ENCODE results near the gene ZMYND8.

Gene ZMYND8

DNA sequence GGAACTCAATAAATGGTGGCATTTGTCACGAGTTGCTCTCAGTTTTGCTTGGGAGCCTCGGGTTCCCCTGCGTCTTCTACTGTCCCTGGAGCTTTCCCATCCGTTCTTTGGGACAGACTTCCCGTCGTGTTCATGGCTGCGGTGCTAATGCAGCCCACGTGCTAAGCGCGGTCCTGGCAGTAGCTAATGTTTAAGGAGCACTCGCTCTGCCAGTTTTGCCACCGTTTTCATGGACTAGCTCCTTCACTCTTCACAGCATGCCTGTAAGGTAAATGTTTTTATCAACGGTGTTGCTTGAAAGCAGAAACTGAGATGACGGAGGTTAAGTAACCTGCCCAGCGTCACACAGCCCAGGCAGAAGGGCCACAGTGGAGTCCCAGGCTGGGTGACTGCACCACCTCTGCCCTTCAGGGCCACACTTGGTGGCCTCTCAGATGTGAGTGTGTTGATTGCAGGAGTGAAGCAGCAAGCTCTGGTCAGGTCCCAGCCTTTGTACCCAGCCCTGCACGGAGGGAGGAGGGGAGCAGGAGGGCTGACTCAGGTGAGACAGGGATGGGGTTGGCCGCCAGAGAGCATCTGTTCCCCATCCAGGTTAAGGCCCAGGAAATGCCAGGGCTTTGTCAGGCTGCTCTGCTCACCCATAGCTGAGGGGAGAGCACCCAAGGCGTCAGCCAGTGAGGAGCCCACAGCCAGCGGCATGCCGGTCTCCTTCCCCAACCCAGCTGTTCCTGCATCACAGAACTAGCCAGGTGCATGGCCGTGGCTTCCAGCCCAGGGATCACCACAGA is 181.8 kb downstream of the ZMYND8 start:
- no peak for DNase-seq (ENCODE audit: low read depth)

DNA sequence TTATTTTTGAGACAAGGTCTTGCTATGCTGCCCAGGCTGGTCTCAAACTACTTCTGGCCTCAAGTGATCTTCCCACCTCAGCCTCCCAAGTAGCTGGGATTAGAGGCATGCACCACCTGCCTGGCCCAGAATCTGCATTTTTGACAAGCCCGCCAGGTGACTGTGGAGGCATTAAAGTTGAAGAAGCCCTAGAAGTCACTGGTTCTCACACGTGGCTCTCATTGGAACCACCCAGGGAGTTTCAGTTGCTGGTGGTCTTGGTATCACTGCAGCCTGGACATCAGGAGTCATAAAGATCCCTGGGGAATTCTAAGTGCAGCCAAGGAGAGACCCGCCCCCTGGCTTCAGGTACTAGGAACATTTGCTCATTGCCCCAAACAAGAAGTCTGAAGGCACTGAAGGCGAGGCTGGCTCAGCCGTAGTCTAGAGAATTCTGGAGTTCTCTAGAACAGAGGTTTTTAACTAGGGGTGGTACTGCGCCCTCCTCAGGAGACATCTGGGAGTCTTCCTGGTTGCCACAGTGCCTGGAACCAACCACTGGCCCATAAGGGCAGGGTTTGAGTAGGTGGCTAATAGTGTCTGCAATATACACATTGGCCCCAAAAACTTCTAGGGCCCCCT is 182.8 kb downstream of the ZMYND8 start:
- DNase-seq (ENCODE audit: low read depth) = no peak

DNA sequence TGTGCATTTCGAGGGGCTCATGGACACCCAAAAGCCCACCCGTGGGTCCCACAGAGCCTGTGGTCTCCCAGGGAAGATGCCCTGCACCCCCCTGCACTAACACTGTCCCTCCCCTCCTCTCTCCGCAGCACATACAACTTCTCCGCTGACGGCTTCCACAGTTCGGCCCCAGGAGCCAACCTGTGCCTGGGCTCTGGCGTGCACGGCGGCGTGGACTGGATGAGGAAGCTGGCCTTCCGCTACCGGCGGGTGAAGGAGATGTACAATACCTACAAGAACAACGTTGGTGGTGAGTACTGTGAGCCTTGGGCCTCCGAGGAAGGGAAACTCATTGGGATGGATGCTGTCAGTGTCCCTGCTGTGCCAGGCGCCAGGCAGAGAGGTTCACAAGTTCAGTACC is 183.9 kb downstream of the ZMYND8 start:
- no peak for DNase-seq (ENCODE audit: low read depth)

DNA sequence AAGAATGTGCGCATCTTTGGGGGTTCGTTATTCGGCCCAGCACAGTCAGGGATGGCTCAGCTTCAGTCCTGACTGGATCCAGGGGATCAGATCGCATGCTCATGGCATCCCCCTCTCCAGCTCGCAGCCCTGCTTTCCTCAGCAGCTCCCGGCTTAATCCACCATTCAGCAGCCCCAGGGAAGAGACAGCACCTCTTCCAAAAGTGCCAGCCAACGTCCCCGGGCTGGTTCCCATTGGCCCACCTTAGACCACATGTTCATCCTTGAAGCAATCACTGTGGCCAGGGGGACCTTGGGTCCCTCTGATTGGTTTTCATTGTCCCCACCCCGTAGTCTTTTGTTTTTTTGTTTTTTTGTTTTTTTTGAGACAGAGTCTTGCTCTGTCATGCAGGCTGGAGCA is 188.7 kb downstream of the ZMYND8 start:
- no peak for DNase-seq (ENCODE audit: low read depth)

DNA sequence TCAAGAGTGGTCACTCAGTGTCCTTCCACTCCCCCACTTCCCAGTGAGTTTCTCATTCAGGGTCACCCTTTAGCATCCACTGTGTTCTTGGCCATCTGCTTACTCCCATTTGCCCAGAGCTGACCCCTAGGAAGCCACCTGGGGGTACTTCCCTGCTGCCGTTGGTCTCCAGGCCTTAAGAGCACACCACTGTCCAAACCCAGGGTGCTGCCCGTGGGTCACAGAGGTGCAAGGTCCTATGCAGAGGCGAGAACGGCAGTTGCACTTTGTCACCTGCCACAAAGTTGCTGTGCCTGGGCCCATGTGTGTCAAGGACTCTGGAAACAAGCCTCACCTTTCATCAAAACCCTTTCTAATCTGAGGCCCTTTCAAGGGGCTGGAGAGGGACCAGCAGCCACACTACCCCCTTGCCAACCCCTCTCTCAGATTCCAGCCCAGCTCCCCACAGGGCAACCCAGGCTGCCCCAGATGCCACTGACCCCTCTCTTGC is 191.1 kb downstream of the ZMYND8 start:
- DNase-seq (ENCODE audit: low read depth) = no peak

DNA sequence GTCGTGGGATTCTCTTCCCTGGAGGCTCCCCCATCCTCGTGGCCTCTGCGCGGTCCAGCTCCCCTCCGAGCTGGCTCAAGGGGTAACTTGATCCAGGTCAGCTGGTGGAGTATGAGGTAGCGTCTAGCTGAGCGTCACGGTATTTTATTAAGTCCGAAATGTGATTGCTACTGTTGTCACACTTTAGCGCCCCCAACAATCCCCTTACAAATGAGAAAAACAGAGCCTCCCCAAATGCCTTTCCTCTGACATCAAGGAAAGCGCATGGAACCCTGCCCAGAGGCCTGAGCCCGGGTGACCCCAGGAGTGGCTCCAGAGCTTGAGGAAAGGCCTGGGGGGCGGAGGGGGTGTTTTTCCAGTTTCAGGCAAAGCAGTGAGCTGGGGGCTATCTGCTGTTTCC is 192.4 kb downstream of the ZMYND8 start:
- no peak for DNase-seq (ENCODE audit: low read depth)

DNA sequence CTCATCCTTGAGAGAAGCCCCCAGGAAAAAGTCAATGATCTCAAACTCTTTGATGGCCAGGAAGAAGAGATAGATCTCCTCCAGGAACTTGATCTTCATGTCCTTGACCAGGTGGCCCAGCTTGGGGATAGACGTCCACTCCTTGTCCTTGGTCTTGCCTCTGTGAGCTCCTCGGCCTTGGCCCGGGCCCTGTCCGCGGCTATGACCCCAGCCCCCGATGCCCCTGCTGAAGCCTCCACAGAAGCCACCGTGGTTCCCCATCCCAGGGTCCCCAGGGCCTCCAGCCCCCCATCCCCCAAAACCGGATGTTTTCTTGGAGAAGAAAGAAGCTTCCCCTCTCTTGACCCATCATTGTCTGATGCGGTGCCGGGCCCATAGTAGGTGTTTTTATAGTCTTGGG is 195.1 kb downstream of the ZMYND8 start:
- DNase-seq (ENCODE audit: low read depth) = no peak

DNA sequence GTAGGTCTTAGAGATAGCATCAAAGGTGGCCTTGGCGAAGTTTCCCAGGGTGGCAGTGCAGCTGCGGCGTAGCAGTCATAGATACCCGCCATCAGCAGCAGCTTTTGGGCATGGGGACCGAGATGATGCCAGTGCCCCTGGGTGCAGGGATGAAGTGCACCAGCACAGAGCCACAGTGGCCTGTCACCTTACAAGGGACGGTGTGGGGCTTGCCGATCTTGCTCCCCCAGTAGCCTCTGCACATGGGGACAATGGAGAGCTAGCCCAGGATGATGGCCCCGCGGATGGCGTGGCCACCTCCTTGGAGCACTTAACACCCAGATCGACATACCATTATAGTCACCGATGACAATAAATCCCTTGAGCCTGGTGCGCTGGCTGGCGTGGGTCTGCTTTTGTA is 195.5 kb downstream of the ZMYND8 start:
- no peak for DNase-seq (ENCODE audit: low read depth)

DNA sequence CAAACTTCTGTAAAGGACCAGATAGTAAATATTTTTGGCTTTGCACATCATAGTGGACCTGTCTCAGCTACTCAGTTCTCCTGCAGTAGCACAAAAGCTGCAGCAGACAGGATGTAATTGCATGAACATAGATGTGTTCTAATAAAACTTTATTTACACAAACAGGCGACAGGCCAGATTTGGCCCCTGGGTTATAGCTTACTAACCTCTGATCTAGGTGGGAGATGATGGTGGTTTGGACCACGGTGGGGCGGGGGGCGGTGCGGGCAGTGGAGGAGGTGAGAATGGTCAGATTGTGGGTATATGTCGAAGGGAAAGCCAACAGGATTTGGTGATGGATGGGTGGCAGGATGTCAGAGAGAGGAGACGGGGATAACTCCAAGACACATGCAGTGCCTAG is 196.3 kb downstream of the ZMYND8 start:
- no peak for DNase-seq (ENCODE audit: low read depth)

Data from activated T-helper 9 cell treated with anti-CD3 and anti-CD28 coated beads, Interleukin-2, amount 50 U/mL, for 16 hours (primary cell).